ENCODE measurements around the gene DOCK9. TPM values are rescaled to one million over a fixed set of nuclear protein-coding genes. Genes with fewer than 3 reads are reported as not detected.

The DOCK9 gene
- total and polyA plus RNA-seq, 9 of the 15 experiments (the other 6 are each of a cell fraction or from before 2014, with no cell fraction given) = 3.5 to 25.3 (median 16.7) TPM

DNA sequence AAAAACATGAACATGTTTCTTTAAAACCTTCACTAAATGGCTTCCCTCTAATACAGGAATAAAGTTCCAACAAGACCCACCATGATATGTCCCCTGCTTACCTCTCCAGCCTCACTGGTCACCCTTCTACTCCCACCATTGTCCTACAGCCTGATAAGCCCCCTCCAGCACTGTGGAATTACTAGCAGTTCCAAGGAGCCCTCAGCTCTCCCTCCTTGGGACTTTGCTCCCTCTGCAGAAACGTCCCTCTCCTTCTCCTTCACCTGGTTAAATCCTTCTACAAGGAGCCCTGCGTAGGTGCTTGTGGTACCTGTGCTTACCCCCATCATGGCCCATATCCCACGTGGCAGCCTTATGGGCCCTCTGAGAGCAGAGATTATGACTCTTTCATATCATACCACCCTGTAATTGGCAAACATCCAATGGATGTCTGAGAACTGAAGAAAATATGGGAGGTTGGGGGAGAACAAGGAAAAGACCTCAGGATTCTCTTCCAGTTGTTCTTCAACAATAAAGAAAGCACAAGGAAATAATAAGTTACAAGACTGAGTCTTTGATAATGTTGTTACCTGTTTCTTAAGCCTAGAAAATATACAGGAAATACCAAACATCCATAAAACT lies 26.1 kb upstream of the DOCK9 start:
- no peaks in the 10 kb centered on the region for H4K20me1 ChIP-seq (replicated peaks; ENCODE audit: control insufficient read depth, insufficient read depth, low read length)
- no peak overlapping the region for H3K4me3 ChIP-seq
- ATAC-seq = no peak
- intact Hi-C loops (cut with micrococcal nuclease) = no loop called here
- no peak for DNase-seq (ENCODE audit: extremely low read depth in 1 of 4, low spot score in 3 of 4)
- peaks cover 5 to 14% of the 10 kb centered on the region in 2 experiments; a peak in 4 of 5 replicates for H3K4me1 ChIP-seq (replicated peaks in 1 of 2; ENCODE audit: control insufficient read depth in 2 of 2, insufficient read depth in 2 of 2, low read length in 2 of 2)
- ChIA-PET CTCF (ENCODE audit: low intra/inter-chr PET ratio) (no interaction called here), POLR2A (no interaction called here)
- H3K79me2 ChIP-seq (ENCODE audit: control insufficient read depth, insufficient read depth, low read length) = no peaks in the 10 kb centered on the region; the same call in 2 of the 3 replicates
- no peak for FAIRE-seq
- H3K9me3 ChIP-seq (replicated peaks; ENCODE audit: control insufficient read depth, insufficient read depth, low read depth, low read length) = no peaks in the 10 kb centered on the region
- no peaks in the 10 kb centered on the region for H3K36me3 ChIP-seq (ENCODE audit: control insufficient read depth, insufficient read depth, low read length)
- H3K4me2 ChIP-seq (ENCODE audit: insufficient read depth, low read length) = no peak overlapping the region
- in situ Hi-C loops (cut with MboI) = no loop called here
- H2AFZ ChIP-seq (ENCODE audit: low read depth, low read length) = no peak overlapping the region
- H3K27ac ChIP-seq (ENCODE audit: extremely low read depth, low read depth, low read length) = no peak overlapping the region
- no peak overlapping the region for H3K9ac ChIP-seq (ENCODE audit: insufficient read depth in 1 of 2, low read depth in 2 of 2, low read length in 2 of 2)
- BruUV-seq (replicated peaks) = no TSS peak
- no peaks in the 10 kb centered on the region for H3K9me1 ChIP-seq (ENCODE audit: control insufficient read depth, insufficient read depth, low read length)
- H3K27me3 ChIP-seq (ENCODE audit: control insufficient read depth in 2 of 2, insufficient read depth in 2 of 2, low read length in 2 of 2) = no peaks in the 10 kb centered on the region
- 50% methylated on average over 2 of the region's 3 CpGs for WGBS (ENCODE audit: insufficient coverage, low coverage, missing lambda C conversion rate)
- TF ChIP-seq POLR2B (IDR thresholded peaks at IDR 0.05; ENCODE audit: low read depth, partially characterized antibody) (no peak), MAFF (IDR thresholded peaks at IDR 0.05; ENCODE audit: low read length) (no peak), SIX5 (IDR thresholded peaks at IDR 0.05; ENCODE audit: borderline replicate concordance in 1 of 2, insufficient read depth in 1 of 2, low read depth in 1 of 2, low read length in 2 of 2) (no peak), XRCC4 (IDR thresholded peaks at IDR 0.05; ENCODE audit: extremely low read depth, insufficient read depth, insufficient read length) (no peak), TSC22D4 (tag; IDR thresholded peaks at IDR 0.05) (no peak), RAD21 (CRISPR knock-in tag; conservative IDR thresholded peaks at IDR 0.05 in 1 of 2, IDR thresholded peaks at IDR 0.05 in 1 of 2) (no peak), XRCC5 (IDR thresholded peaks at IDR 0.05; ENCODE audit: low read depth, low read length) (no peak), SMC3 (conservative IDR thresholded peaks at IDR 0.05; ENCODE audit: insufficient read depth, low read depth, low read length) (no peak), CHD1 (IDR thresholded peaks at IDR 0.05; ENCODE audit: low read length) (no peak), ZNF77 (CRISPR knock-in tag; IDR thresholded peaks at IDR 0.05) (no peak), ETS2 (tag; IDR thresholded peaks at IDR 0.05; ENCODE audit: borderline replicate concordance, poor library complexity, severe bottlenecking) (no peak), TBP (optimal IDR thresholded peaks at IDR 0.05; ENCODE audit: low read depth, low read length) (no peak), HDGF (IDR thresholded peaks at IDR 0.05) (no peak), DIDO1 (tag; IDR thresholded peaks at IDR 0.05; ENCODE audit: low read depth) (no peak), RBM22 (IDR thresholded peaks at IDR 0.05; ENCODE audit: low read depth, low read length, poor library complexity, severe bottlenecking) (no peak)
- TF ChIP-seq, protein P1, sequence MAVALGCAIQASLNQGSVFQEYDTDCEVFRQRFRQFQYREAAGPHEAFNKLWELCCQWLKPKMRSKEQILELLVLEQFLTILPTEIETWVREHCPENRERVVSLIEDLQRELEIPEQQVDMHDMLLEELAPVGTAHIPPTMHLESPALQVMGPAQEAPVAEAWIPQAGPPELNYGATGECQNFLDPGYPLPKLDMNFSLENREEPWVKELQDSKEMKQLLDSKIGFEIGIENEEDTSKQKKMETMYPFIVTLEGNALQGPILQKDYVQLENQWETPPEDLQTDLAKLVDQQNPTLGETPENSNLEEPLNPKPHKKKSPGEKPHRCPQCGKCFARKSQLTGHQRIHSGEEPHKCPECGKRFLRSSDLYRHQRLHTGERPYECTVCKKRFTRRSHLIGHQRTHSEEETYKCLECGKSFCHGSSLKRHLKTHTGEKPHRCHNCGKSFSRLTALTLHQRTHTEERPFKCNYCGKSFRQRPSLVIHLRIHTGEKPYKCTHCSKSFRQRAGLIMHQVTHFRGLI (CRISPR knock-in tag; IDR thresholded peaks at IDR 0.05) = no peak
- TF ChIP-seq, protein P2, sequence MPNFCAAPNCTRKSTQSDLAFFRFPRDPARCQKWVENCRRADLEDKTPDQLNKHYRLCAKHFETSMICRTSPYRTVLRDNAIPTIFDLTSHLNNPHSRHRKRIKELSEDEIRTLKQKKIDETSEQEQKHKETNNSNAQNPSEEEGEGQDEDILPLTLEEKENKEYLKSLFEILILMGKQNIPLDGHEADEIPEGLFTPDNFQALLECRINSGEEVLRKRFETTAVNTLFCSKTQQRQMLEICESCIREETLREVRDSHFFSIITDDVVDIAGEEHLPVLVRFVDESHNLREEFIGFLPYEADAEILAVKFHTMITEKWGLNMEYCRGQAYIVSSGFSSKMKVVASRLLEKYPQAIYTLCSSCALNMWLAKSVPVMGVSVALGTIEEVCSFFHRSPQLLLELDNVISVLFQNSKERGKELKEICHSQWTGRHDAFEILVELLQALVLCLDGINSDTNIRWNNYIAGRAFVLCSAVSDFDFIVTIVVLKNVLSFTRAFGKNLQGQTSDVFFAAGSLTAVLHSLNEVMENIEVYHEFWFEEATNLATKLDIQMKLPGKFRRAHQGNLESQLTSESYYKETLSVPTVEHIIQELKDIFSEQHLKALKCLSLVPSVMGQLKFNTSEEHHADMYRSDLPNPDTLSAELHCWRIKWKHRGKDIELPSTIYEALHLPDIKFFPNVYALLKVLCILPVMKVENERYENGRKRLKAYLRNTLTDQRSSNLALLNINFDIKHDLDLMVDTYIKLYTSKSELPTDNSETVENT (CRISPR knock-in tag; IDR thresholded peaks at IDR 0.05) = no peak

All from K562 (cell line).